HS-5 (cell line): Measurements from ENCODE around the gene CHMP2A.
A peak's percentile ranks its signal among the peaks of the same experiment; 100 is the strongest.
"Not testable (repeated sequence)": the region's sequence is repeated elsewhere in the genome, so short reads cannot be mapped to it uniquely, and the experiment has no call there.

Experiments used
- DNase-seq: peaks from one replicate; pipeline ENCODE4 v3.0.0-alpha.2; 2012; ENCODE audit warnings: low read depth

Gene CHMP2A

GRCh38 chr19:58554494-58555368, at the start of gene CHMP2A:
Gene CHMP2A (minus strand): TSS chr19:58555105. CDS start chr19:58554212, 893 bp downstream.
- peak; percentile 45 for DNase-seq

GRCh38 chr19:58586133-58586765, 31.3 kb upstream of the CHMP2A start:
- no peak for DNase-seq

- DNase-seq = no peak
These were observed 30.7 kb upstream of the CHMP2A start for GRCh38 chr19:58585442-58586132.

GRCh38 chr19:58584498-58585441, 29.9 kb upstream of the CHMP2A start:
- DNase-seq = no peak

GRCh38 chr19:58582985-58583384, 28.1 kb upstream of the CHMP2A start:
- no peak for DNase-seq

- no peak for DNase-seq
These were observed 26.6 kb upstream of the CHMP2A start for GRCh38 chr19:58581227-58582141.

- DNase-seq = no peak
These were observed 24.7 kb upstream of the CHMP2A start for GRCh38 chr19:58579473-58580142.

- no peak for DNase-seq
These were observed 23.4 kb upstream of the CHMP2A start for GRCh38 chr19:58578012-58578925.

GRCh38 chr19:58577581-58577980, 22.7 kb upstream of the CHMP2A start:
- not testable (repeated sequence) for DNase-seq

GRCh38 chr19:58575183-58576041, 20.5 kb upstream of the CHMP2A start:
- DNase-seq = no peak

- DNase-seq = no peak
These were observed 18.8 kb upstream of the CHMP2A start for GRCh38 chr19:58573658-58574164.

GRCh38 chr19:58572818-58573657, 18.1 kb upstream of the CHMP2A start, which contains the start of gene MZF1:
Gene MZF1 (minus strand): TSS chr19:58573335. CDS start chr19:58571389, 1,946 bp downstream.
- peak; percentile 87 for DNase-seq

- no peak for DNase-seq
These were observed 17.3 kb upstream of the CHMP2A start for GRCh38 chr19:58572026-58572817.

GRCh38 chr19:58571575-58571947, 16.7 kb upstream of the CHMP2A start:
- no peak for DNase-seq

- DNase-seq = no peak
These were observed 16.1 kb upstream of the CHMP2A start for GRCh38 chr19:58570770-58571574.
